Activated gamma-delta T cell (primary cell): Measurements from ENCODE around the gene CREB3L2.
"Not testable (repeated sequence)": the region's sequence is repeated elsewhere in the genome, so short reads cannot be mapped to it uniquely, and the experiment has no call there.

Experiments
- DNase-seq: peaks from one replicate; lab custom pipeline; 2025; lab: John Stamatoyannopoulos, UW

The CREB3L2 gene

GRCh38 chr7:137987968-137988367, 13.9 kb downstream of the CREB3L2 start:
- no peak for DNase-seq

DNA sequence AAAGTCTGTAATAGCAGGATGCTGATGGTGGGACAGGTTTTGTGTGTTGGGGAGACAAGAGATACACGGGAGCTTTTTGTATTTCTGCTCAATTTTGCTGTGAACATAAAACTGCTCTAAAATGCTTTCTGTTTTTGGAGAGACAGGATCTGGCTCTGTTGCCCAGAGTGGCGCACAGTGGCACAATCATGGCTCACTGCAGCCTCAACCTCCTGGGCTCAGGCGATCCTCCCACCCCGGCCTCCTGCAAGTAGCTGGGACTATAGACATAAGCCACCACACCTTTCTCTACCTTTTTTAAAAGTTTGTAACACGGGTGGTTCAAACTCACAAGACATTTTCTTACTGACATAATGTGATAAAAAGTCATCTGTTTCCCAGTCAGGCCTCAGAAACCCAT, 14.3 kb downstream of the CREB3L2 start:
- no peak for DNase-seq

- DNase-seq = no peak
Measured at GRCh38 chr7:137987018-137987349, 14.9 kb downstream of the CREB3L2 start.

DNA sequence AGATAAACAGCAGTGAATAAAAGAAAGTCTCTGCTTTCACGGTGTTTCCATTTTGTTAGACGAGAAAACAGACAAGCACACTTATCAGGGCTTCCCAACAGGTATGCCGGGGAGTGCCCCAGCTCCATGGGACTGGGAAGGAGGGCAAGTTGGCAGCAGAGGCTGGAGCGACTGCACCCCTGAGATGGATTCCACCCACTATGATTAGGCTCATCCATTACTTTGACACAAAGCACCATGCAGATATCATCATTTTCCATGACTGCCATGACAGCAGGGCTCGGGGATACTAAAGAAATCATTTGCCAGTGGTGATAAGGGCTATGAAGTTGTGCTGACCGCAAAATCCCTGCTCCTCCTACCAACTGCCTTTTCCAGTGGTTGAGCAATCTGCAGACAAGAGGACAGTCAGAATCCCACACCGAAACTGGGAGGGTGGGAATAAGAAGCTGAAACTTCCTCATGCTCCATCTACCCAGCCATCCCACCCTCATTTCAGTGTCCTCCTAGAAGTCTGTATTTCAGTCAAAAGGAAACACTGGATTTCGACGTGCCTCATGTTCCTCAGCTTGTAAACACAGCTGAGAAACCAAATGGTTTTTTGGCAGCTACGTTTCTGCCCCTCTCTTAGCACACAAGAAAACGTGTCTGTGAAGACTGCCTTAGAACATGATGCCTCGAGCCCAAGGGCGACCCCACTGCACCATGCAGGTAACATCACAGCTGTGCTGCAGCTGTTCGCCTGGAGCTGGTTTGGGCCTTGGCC, 15.5 kb downstream of the CREB3L2 start:
- no peak for DNase-seq

GRCh38 chr7:137985897-137986251, 16.0 kb downstream of the CREB3L2 start:
- DNase-seq = no peak

GRCh38 chr7:137985253-137985896, 16.5 kb downstream of the CREB3L2 start:
- no peak for DNase-seq

- no peak for DNase-seq
Measured at GRCh38 chr7:137984181-137985041, 17.5 kb downstream of the CREB3L2 start.

GRCh38 chr7:137983323-137984008, 18.4 kb downstream of the CREB3L2 start:
- no peak for DNase-seq

- not testable (repeated sequence) for DNase-seq
Measured at GRCh38 chr7:137982394-137982793, 19.5 kb downstream of the CREB3L2 start.

DNA sequence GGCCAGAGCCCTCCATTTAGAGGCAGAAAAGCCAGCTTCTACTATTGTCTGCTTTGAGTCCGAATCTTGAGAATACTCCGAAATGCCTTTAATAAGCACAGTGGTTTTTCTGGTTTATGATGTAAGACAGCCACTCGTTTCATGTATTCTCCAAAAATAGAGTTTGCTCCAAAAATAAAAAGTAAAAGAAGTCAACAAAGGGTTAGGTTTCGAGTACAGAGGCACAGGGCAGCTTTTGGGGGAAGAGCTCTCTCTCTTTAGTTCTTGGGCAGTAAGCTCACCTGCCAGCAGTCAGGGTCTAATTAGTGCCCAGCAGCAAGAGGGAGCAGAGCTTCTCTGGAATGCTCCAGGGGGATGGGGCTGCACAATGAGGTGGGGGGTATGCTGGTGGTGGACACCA, 20.2 kb downstream of the CREB3L2 start:
- no peak for DNase-seq

DNA sequence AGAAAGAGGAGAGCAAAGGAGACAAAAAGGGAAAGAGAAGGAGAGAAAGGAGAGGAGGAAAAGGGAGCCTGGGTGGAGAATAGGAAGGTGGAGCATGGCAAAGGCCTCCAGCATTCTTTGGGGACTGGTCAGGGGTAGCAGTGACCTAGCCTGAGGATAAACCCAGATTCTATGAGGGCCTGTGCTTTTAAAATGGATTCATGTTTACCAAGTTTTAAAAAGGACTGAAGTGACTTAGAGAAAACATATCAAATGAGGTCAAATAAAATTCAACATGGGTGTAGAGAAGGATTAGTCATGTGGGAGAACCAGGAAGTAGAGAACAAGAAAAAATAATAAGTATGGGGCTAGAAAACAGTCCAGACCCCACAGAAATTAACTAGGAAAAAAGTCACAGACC, 20.7 kb downstream of the CREB3L2 start:
- no peak for DNase-seq

- no peak for DNase-seq
Measured at GRCh38 chr7:137980308-137980707, 21.6 kb downstream of the CREB3L2 start.

DNA sequence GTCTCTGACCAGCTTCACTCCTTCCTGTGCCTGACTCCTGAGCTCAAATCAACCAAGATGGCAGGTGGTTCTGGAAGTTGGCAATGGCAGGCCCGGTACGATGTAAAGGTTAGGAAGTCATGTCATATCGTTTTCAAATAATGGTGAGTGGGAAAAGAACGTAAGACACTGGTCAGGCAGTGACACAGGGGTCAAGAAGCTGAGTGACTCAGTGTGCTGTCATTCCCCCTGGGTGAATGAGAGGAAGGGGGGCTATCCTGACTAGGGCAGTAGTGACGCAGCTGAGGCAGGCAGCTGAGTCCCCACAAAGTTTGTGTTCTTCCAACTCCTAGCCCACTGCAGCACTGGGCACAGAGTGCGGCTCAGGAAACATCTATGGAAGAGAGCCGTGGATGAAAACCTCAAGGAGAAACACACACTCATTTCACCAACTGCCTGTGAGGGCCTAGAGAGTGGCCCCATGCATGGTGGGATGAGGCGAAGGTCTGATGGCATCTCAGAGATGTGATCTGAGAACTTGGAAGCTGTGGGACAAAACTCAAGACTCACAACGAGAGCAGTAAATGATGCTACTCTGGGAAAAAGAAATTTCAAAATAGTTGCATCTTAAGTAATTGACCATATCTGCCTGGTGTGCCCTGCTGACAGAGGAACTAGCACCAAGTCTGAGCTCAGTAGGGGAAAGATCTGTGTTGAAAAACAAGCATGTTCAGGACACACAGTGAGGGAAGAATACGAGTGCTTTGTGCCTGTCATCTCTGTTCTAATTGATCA, 23.2 kb downstream of the CREB3L2 start:
- no peak for DNase-seq

DNA sequence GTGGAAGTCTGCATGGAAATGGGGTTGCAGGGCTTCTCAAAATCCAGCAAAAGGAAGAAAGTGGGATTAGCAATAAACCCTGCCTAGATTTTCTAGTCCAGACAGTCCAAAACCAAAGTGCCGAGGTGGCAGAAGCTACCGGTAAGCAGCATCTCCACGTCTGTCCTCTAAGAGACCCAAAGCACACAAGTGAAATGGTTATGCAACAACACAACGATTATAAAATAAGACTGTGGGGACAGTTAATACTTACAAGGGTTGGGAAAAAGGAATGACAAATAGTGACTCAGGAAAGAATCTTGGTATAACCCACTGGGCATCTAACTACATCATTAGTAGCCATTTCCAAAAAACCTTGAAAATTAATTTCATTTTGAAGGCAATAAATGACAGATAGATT, 24.7 kb downstream of the CREB3L2 start:
- no peak for DNase-seq

DNA sequence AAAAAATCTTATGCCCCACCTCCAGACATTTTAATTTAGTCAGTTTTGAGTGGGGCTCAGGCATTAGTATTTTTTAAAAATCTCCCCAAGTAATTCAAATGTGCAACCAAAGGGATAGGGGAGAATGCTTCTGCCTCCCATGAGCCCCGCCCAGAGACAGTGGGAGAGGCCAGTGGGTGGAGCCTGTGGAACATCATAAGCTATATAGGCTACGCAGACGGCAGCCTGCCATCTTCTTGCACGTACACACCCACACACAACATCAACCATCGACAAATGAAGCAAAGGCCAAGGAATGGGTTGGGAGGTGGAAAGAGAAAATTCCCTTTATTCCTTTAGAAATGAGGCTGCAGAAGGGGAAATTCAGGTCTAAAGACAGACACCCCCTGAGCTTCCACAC, 25.2 kb downstream of the CREB3L2 start:
- DNase-seq = no peak

DNA sequence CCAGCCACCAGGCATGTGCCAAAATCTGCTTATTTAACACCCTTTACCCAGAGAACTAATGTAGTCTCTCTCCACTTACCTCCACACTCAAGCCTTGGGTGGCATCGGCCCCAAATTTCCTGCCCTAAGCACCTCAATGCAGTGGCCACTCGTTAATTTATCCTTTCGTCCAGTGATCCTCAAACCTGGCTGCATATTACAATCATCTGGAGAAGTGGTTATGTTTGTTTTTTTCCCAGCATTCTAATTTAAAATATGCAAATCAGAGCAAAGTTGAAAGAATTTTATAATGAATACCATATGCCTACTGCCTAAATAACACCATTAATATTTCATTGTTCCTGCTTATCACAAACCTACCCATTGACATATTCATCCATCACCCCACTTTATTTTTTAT, 25.7 kb downstream of the CREB3L2 start:
- no peak for DNase-seq

DNA sequence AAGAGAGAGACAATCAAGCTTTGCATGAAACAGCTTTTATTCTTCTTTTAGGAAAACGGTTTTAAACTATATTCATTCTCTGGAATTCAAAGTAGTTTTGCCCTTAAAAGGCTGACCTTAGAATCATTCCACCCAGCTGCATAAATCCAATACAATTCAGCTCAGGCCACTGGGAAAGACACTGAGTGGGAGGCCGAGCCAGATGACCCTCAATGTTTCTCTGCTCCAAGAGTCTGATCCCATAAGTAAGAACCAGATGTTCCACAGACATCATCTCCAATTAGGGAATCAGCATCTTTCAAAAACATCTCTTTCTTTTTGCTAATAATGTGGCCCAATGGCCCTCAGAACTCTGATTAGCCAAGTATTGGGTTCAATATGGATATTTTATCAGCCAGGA, 26.1 kb downstream of the CREB3L2 start:
- no peak for DNase-seq

- DNase-seq = no peak
Measured at GRCh38 chr7:137975221-137975620, 26.7 kb downstream of the CREB3L2 start.

GRCh38 chr7:137974766-137975165, 27.1 kb downstream of the CREB3L2 start:
- no peak for DNase-seq

- no peak for DNase-seq
Measured at GRCh38 chr7:137970253-137970975, 31.5 kb downstream of the CREB3L2 start.

GRCh38 chr7:137969828-137970227, 32.1 kb downstream of the CREB3L2 start:
- DNase-seq = no peak
